HCT116 (cell line): ENCODE data around the gene MRPL33.

Experiments
- EZH2 ChIP-seq: fragments of 200-600 bp; sonication (generic); IDR thresholded peaks from 2 replicates; pipeline ENCODE4 v1.6.1; 2017; ENCODE audit warnings: antibody characterized with exemption, mixed run types
- POLR2A ChIP-seq: IDR thresholded peaks from 2 replicates; pipeline ENCODE4 v1.7.0; 2011; ENCODE audit warnings: borderline replicate concordance; ENCODE audit not compliant: insufficient read depth, insufficient read length; ENCODE audit errors: extremely low read depth
- SIN3A ChIP-seq: IDR thresholded peaks from 2 replicates; pipeline ENCODE4 v1.6.1; 2012; ENCODE audit warnings: low read depth
- SP1 ChIP-seq: IDR thresholded peaks from 2 replicates; pipeline ENCODE4 v1.6.1; 2012; ENCODE audit warnings: low read depth
- YY1 ChIP-seq: IDR thresholded peaks from 2 replicates; pipeline ENCODE4 v1.6.1; 2011; ENCODE audit warnings: low read length, low read depth, moderate library complexity, mild to moderate bottlenecking; ENCODE audit not compliant: insufficient replicate concordance; ENCODE audit errors: extremely low read depth
- TF ChIP-seq, protein P1 (sequence below), 3 experiments: fragments of 200-600 bp in 1 of 3; sonication (generic) in 1 of 3; IDR thresholded peaks in 2 of 3; conservative IDR thresholded peaks in 1 of 3; 2 replicates each; pipeline ENCODE4 v1.5.1; 2012 to 2017; ENCODE audit warnings: low read depth in 2 of 3, low read length in 2 of 3, antibody characterized with exemption in 1 of 3, borderline replicate concordance in 1 of 3, control low read depth in 1 of 3, mild to moderate bottlenecking in 1 of 3, mixed read lengths in 1 of 3, mixed run types in 1 of 3, moderate library complexity in 1 of 3; ENCODE audit not compliant: insufficient read depth in 1 of 3

DNA sequence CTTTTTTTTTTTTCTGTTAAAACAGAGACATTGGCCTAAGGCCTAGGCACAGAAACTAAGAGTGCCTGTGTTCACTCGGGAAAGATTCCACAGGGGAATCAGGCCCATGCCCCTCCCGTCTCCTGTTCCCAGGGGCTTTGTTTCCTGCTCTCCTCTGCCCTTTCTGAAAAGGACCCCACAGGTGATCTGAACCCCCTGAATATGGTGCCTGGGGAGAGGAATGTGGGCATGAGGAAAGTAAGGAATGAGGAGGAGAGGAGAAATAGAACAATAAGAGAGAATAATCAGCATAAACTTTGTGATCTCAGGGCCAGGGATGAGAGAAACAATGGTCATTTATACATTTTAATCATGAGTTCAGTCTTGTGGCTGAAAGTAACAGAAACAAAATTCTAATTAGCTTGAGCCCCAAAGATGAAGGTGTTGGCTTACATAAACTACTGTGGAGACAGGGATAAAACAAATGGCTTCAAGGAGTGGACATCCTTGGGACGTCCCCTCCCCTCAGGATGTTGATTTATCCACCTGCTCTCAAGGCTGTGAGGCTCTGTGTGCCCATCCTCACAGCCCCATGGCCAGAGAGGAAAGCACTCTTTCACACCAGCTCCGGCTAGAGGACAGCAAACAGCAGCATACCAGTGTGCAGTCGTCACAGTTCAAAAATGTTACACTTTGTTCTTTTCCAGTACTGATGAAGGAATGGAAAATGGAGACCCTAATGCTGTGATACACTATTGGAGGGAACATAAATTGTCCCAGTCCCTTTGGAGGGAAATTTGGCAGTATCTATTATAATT, 46.4 kb upstream of the MRPL33 start:
- TF ChIP-seq EZH2 (no peak), POLR2A (no peak), SIN3A (no peak), YY1 (no peak), SP1 (no peak)
- TF ChIP-seq, protein P1, sequence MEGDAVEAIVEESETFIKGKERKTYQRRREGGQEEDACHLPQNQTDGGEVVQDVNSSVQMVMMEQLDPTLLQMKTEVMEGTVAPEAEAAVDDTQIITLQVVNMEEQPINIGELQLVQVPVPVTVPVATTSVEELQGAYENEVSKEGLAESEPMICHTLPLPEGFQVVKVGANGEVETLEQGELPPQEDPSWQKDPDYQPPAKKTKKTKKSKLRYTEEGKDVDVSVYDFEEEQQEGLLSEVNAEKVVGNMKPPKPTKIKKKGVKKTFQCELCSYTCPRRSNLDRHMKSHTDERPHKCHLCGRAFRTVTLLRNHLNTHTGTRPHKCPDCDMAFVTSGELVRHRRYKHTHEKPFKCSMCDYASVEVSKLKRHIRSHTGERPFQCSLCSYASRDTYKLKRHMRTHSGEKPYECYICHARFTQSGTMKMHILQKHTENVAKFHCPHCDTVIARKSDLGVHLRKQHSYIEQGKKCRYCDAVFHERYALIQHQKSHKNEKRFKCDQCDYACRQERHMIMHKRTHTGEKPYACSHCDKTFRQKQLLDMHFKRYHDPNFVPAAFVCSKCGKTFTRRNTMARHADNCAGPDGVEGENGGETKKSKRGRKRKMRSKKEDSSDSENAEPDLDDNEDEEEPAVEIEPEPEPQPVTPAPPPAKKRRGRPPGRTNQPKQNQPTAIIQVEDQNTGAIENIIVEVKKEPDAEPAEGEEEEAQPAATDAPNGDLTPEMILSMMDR (IDR thresholded peaks at IDR 0.05 in 2 of 3, conservative IDR thresholded peaks at IDR 0.05 in 1 of 3; ENCODE audit: borderline replicate concordance in 1 of 3, insufficient read depth in 1 of 3, low read depth in 2 of 3, low read length in 2 of 3), result no peak
